Measurements from ENCODE around the gene HOXB8.

GRCh38 chr17:48604770-48605329 is 10.2 kb downstream of the HOXB8 start, which contains the start of gene HOXB6:
- TF ChIP-seq, protein P1, sequence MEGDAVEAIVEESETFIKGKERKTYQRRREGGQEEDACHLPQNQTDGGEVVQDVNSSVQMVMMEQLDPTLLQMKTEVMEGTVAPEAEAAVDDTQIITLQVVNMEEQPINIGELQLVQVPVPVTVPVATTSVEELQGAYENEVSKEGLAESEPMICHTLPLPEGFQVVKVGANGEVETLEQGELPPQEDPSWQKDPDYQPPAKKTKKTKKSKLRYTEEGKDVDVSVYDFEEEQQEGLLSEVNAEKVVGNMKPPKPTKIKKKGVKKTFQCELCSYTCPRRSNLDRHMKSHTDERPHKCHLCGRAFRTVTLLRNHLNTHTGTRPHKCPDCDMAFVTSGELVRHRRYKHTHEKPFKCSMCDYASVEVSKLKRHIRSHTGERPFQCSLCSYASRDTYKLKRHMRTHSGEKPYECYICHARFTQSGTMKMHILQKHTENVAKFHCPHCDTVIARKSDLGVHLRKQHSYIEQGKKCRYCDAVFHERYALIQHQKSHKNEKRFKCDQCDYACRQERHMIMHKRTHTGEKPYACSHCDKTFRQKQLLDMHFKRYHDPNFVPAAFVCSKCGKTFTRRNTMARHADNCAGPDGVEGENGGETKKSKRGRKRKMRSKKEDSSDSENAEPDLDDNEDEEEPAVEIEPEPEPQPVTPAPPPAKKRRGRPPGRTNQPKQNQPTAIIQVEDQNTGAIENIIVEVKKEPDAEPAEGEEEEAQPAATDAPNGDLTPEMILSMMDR (IDR thresholded peaks at IDR 0.05), result no peak
- no peak for TF ChIP-seq ZFX (IDR thresholded peaks at IDR 0.05; ENCODE audit: borderline replicate concordance)

All from 22Rv1 (cell line).